Hindlimb muscle (tissue), 1 donor: ENCODE data around the gene FYN. TPM values are rescaled to one million over a fixed set of nuclear protein-coding genes. Genes with fewer than 3 reads are reported as not detected.

Source experiments
- DNase-seq: peaks from one replicate; pipeline ENCODE4 v3.0.0-alpha.2; 2013
- polyA plus RNA-seq: library from polyadenylated mRNA; unstranded; fragments of 120-200 nt; gene quantifications from one replicate; pipeline ENCODE4 v1.2.1, GENCODE V29; 2013; ENCODE audit not compliant: insufficient read length

The FYN gene
- polyA plus RNA-seq, 1 donor: 152 TPM

DNA sequence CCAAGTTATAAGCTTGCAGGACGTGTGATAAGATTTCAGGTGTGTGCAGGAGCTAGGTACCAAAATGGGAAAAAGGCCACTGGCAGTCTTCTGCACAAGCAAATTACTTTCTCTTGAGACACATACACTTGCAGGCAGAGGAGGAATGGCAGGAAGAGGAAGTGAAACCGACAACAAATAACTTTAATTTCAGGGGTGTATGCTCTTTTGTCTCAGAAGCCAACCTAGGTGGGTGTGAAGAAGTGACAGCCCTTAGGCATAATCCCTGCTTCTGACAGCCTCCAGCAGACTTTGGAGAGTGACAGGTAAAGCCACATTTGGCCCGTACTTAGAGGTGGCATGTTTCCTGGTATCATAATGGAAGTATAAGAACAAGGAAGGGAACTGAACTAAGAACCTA, 148.7 kb downstream of the FYN start:
- DNase-seq: no peak

DNA sequence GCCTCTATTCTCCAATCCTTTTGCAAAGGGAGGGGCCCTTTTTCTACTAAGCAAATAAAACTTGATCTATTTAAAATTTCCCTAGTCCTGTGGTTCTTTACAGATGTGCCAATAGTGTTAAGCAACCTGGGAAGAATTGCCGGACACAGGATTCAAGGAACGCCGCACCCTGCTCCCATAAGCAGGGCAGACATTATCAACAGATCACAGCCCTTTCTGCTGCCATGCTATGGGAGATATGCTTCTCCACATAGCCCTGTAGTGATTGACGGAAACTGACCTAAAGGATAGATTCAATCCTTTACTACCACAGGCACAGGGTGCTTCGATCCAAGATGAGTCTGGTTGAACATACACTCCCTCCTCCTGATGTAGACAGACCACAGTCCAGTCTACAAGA, 149.2 kb downstream of the FYN start:
- no peak for DNase-seq

DNA sequence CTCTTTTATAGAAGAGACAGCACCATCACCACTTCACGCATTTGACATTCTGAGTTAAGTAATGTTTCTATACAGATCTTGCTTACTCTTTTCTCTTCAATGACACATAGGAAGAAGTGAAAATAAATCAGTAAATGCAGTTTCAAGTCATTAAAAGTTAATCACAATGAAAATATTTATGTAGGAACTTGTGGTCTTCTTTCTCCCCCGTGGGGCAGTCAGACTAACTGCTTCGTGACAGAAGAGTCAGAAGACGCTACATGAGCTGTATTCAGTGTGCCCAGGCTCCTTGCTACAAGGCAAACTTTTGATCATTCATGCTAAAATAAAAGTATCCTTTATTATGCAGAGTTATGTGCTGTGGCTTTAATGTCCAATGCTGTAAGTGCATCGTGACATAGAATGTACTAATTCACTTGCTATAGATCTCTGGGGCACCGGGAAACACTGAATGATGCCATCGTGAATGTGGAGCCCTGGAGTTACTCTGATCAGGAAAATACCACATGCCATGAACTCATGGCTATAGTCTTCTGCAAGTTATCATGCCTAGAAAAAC, 149.8 kb downstream of the FYN start:
- no peak for DNase-seq

DNA sequence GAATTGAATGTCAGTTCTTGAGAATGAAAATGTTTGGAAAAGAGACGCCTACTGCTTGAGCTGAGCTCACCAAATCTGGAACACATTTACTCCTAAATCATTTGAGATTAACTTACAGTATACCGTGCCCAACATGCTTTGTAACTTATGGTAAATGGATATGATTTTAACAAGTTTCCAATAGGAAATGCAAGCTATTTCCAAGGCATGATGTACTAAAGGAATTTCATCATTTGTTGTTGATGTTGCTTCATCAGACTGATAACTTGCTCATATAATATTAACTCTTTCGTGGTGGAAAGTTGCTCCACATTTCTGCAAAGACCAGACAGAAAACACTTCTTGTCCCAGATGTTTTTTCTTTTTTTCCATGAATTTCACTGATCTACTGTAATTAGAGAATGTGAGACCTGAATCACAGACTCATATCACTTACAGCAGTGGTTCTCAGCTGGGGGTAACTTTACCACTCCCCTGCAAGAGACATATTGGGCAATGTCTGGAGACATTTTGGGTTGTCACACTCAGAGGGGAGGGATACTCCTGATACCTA, 151.0 kb downstream of the FYN start:
- peak; percentile 78 for DNase-seq

DNA sequence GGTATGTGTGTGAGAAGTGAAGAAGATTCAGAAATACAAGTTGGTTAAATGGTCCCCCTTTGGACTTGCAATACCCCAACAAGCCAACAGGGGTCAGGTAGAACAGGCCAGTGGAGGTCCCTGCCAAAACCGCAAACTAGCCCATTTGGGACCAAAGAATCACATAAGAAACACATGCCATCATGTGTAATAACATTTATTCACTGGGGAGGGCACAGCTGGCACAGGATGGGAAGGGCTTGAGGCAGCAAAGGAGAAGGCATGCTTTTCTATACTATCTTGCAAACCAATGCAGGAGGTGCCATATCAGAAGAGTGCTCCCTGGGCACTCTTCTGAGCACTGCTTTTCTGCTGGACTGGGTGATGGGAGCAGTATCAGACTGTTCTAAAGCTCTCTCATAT, 151.5 kb downstream of the FYN start:
- no peak for DNase-seq

DNA sequence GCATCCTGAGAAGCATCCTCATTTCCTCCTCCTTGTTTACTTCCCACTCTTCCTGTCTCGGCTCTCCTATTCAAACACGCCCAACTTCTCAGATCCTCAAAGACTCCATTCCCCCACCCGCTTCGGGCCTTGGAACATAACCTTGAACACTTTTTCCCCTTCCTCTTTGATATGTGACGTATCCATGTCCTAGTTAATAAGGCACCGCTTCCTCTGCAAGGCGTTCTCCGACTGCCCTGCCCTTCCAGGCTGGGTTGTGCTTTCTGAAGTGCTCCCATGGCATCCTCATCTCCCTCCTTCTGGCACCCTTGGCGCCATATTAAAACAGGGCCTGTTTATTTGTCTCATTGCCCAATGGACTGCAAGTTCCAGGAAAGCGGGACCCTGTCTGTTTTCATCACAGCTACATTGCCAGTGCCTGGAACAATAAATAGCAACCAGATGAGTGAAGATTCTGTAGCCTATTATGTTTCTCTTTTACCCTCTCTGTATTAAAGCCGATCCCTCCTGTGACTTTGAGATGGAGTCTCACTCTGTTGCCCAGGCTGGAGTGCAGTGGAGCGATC, 152.2 kb downstream of the FYN start:
- DNase-seq: no peak

DNA sequence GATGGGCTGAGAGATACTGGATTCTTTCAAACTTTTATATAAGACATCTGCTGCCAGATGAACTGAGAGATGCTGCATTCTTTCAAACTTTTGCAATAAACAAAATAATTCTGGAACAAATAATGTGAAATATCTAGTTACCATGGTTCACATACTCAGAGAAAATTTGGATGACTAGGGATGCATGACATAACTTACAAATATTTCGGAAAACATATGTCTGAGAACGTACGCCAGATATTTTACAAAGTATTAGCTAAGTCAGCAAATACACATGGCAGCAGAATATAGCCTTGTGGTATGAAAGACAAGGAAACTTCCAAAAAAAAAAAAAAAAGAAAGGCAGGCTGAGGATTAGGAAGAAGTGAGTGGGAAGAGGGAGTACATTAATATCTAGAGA, 154.3 kb downstream of the FYN start:
- peak; percentile 73 for DNase-seq

DNA sequence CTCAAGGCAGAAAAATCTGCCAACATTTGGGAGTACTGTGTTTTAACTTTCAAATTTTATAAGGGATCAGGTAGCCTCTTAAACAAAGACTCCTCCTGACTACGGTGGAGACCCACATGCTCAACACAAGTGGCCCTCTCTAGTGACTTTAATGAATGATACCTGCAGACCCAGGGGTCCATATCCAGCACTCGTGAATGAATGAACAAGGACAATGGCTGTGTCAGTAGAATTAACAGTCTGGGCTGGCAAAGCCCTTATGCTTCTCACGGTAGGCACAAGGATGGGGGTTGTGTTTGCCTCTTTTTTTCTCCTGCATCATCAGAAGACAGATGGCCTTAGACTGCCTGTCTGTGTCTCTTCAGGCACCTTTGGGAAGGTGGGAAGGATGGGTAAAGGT, 154.9 kb downstream of the FYN start:
- DNase-seq: no peak

DNA sequence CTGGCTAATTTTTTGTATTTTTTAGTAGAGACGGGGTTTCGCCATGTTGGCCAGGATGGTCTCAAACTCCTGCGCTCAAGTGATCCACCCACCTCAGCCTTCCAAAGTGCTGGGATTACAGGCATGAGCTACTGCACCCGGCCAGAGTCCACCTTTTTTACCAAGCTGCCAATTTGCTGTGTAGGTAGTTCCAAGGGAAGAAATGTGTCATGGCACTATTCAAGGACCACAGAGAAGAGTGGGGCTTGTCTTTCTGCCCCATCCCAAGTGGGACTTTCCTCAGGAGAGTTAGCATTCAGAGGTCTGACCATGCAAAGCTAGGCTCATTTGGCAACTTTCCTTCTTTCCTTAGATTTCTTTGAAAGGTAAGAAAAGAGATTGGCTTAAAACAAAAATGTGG, 155.6 kb downstream of the FYN start:
- no peak for DNase-seq

DNA sequence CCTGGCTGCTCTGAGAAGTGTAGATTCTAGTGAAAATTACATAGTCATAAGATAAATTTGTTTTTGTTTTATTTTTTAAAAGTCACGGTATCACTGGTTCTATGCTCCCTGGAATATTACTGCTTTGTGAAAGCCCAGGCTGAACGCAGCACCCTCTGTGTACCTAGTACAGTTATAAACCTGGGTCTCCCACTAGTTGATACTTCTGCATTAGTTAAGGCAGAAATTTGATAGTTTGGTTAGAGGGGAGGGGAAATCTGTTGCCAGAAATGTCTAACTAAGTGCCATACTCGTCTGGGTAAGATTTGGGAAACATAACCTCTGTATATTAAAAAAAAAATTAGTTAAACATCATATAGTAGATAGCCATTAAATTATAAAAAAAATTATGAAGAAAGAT, 156.9 kb downstream of the FYN start:
- no peak for DNase-seq

DNA sequence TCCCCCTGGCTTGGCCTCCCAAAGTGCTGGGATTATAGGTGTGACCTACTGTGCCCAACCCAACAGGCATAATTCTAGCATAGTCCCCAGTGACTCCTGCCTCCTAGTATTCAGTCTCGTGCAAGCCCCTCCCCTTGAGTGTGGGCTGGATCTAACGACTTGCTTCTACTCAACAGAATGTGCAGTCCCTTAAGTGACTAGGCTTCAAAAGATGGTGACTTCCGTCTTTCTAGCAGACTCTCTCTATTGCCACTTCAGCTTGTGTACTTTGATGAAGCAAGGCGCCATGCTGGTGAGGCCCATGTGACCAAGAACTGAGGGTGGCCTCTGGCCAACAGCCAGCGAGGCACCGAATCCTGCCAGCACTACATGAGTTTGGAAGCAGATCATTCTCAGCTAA, 157.9 kb downstream of the FYN start:
- no peak for DNase-seq

DNA sequence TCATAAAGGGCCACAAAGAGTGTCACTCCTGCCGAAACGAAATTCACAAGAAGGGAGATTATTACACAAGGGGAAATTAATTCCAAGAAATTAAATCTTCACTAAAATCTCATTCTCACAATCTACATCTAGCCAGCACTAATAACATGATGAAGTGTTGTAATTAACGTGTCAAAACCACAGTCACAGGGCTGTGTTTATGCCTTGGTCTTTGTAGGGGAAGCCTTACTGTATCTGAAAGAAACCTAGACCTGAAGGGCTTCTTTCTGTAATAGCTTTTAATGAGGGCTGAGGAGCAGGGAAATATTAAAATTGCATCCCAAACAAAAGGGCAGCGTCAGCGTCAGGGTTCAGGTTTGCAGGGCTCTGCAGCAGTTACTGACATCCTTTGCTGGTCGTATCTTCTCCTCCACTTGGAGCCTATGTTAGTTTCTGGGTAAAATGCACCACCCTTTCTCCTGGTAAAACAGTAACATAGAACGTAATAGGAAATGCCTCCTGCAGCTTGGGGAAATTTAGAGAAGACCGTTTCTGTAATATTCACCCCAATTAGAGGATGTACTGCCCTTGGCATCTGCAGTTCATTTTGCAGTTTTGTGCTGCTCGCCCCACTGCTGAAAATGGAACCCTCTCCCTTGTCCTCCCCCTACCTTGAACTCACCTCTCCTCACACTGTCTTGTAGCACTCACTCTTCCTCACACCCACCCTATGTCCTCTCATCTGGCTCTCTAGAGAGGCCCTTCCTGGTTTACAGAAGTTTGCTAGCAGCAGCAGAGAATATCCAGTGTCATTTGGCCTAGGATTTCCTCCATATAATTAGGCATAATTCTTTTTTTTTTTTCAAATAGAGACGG, 158.6 kb downstream of the FYN start:
- DNase-seq: no peak

DNA sequence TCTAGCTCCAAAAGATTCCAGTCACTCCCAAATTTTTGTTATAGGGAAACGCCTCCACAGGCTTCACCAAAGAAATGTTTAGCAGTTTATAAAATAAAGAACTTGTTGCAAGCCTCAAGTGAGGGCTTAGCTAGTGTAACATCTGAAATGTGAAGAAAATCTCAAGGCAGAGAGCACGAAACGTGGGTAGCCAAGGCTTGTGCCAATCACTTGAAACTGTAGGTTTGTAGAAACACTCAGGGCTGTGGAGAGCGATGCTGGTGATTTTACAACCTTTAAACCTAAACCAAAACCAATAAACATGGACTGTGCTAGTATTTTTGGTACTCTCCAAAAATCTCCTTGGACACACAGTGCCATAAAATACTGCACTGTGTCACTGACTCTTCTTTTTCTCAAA, 159.4 kb downstream of the FYN start:
- no peak for DNase-seq

DNA sequence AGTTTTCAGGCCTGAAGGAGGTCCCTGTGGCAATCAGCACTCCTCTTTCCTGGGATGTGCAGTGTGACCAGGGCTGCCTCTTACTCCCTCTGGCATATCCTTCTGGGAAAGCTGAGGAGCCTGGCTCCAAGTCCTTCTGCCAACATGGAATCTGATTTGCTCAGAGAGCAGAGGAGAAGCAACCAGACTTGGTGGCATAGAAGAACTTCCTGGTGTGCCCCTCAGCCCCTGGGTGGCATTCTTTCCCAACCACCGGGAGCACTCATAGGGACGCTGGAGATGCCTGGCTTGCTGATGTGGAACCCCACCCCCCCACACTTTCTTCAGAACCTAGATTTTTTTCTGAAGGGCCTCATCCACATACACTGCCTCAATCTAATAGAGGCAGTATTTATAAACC, 160.0 kb downstream of the FYN start:
- DNase-seq: no peak

DNA sequence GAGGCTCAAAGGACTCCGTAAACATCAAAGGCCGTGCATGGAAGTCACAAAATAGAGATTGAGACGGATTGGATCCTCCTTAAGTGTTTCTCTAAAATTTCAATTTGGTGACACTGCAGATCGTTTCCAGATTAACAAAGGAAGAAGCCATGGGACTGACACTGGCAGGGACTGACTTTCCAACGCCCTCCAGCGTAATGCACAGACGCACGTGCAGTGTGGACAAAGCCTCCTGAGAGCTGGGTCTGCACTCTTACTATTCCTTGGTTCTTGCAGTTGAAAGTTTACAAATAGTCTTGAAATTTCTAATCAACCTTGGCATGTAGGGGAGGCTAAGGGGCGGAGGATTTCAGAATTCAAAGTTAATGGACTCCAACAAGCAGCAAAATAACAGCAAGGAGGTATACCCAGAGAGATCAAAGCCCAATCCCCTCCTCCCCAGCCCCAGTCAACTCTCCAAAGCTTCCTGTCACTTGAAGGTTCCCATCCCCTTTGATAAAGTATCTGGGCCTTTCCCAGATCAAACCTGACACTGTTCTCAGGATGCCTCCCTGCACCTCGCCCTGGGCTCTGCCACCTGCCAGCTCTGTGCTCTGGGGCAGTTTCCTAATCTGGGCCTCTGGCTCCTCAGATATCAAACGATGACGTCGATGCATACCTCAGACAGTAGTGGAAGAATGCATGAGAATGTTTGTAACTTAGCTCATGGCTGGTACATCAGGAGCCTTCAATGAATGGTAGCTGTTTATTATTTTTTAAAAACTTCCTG, 161.1 kb downstream of the FYN start:
- no peak for DNase-seq

DNA sequence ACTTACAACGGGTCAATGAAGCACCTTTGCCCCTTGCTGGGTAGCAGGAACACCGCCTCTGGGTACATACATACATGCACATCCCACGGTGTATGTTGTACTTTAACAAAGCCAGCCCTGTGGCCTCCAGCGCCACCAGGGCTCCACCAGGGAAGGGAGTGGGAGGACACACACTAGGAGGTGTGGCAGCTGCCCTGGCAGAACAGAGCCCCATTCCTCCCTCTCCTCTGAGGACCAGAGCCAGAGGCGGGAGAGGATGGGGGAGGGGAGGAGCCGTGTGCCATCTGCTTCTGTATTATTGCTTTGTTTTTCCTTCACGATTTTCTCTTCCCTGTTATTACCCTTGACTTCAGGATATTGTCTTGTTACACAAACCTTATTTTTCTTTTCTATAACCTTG, 161.8 kb downstream of the FYN start:
- DNase-seq: peak; percentile 42

DNA sequence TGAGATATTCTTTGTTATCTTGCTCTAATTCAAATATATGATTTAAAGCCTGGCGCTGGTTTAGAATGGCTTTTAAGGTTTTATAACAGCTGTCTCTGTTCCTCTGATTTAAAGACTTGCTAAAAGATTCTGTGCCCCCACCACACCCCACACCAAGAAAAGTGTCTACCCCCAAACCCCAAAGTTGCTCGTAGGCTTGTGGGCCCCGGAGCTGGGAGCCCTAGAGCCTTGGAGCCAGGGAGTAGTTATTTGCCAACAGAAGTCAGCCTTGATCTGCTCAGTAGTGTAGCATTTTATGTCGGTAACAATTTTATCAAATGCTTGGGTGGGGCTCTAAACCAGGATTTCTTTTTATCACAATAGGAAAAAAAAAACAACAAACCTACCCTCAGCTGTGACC, 162.3 kb downstream of the FYN start:
- DNase-seq: no peak

DNA sequence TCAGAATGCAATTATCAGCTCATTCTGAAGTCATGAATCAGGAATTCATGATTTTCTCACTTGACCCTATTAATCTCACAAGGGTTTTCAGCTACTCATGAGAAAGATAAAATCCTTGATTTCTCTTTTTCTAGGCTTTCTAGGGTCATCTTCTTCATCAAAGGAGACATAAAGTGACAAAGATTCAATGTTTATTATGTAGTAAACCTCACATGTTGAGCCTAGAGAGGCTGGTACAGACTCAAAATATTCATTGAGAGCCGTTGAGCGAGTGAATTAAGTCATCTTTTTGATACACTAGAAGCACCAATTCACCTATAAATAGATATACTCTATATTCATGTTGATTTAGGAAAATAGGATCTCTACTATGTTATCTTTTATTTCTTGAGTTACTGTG, 162.8 kb downstream of the FYN start:
- no peak for DNase-seq

DNA sequence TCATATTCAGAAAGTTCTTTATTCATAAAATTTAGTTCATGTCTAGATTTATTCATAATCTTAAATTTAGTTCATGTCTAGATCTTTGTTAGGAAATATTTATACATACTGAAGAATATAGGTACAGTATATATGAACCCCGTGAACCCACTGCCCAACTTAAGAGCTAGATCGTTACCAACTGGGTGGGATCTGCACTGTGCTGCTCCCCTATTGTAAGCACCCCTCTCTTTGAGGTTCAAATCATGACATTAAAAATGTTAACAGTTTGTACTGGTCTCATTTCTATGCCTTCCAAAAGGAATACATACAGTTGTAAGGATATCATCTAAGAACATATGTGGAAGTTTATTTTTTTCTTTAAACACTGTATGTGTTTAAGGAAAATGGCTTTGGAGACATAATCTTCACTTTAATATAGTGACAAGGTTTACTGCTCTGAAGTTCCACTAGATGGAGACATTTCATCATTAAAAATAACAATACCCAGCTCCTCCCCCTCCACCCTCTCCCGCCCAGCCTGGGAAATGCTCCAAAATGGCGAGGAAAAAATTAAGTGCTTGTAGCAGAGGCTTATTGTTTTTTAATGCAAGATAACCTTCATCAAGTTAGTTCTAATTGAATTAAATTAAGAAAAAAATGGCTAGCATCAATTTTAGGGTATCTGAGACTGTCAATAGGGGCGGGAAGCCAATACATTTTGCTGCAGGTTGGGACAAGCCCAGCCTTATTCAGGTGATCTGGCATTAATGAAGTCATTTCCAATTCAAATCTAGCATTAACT, 163.4 kb downstream of the FYN start:
- DNase-seq: peak; percentile 88

DNA sequence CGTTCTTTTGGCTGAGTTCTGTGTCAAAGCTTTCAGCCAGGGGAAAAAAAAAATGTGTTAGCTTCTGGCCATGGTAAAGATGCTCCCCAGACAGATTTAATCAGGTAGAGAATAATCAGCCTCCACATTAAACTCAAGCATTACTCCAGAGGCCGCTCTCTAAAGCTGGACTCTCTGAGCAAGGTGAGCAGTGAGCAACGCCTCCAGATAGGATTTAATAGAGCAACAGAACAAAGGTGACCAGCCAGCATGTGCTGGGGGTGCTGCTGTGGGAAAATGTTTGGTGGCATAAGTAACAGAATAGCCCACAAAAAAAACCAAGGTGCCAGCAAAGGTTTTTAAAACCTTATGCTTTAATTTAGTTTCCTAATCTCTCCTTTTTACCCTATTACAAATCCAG, 164.1 kb downstream of the FYN start:
- DNase-seq: no peak

DNA sequence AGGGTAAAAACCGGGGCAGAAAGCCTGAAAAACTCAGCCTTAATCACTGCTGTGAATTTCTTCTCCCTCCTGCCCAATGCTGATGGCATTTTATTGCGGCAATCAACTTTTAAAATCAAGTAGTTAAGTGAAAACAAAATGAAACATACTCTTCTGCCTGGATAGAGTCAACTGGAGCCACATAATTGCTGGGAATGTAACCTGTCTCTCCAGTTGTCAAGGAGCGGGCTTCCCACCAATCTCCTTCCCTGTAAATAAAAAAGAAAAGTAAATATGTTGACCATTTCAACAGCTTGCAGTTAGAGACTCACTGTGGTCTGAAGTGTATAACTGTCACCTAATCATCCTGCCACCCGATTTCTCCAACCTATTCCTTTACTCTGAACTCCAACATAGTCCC, 165.5 kb downstream of the FYN start:
- no peak for DNase-seq

DNA sequence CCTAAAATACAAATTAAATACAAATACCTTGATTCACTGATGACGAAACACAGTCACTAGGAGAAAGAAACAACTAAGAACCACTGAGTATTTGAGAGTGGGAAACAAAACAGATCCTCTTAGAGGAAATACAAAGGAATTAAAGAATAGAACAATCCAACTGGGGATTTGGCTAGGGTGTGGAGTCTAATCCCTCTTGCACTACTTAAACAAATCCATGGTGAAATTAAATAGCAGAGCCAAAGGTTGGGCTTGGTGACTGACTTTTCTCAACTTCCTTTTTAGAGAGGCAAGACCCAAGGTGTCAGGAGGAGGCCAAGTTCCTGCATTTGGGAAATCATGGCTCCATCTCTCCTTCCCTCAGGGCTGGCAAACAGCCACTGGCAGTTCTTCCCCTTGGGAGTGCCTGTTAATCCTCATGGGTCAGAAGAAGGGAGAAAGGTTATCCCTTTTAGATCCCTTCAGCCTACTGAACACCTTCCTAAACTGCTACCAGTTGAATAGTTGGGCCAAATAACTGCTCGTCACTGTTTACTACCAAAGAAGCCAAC, 166.3 kb downstream of the FYN start:
- no peak for DNase-seq
